H9 (cell line): ENCODE results near the gene AIPL1. TPM values are rescaled to one million over a fixed set of nuclear protein-coding genes. Genes with fewer than 3 reads are reported as not detected.
A peak's percentile ranks its signal among the peaks of the same experiment; 100 is the strongest.

Experiments used
- DNase-seq: peaks from one replicate; pipeline ENCODE4 v3.0.0-alpha.2; 2017
- H2AFZ ChIP-seq: one replicate; pipeline ENCODE4 v1.6.1; 2013; ENCODE audit warnings: mild to moderate bottlenecking, low read length, control low read depth, moderate library complexity
- H2AK5ac ChIP-seq: 2 replicates; pipeline ENCODE4 v1.6.1; 2013; ENCODE audit warnings: low read length, control low read depth, mixed read lengths; ENCODE audit not compliant: insufficient read length
- H2BK120ac ChIP-seq: one replicate; pipeline ENCODE4 v1.6.1; 2013; ENCODE audit warnings: low read depth, mild to moderate bottlenecking, low read length, control low read depth, inconsistent platforms; ENCODE audit not compliant: poor library complexity, severe bottlenecking
- H2BK12ac ChIP-seq: 2 replicates; pipeline ENCODE4 v1.6.1; 2013; ENCODE audit warnings: low read length, control low read depth, mixed read lengths, low read depth; ENCODE audit not compliant: insufficient read length
- H2BK15ac ChIP-seq: 2 replicates; pipeline ENCODE4 v1.6.1; 2013; ENCODE audit warnings: low read depth, low read length, control low read depth
- H2BK20ac ChIP-seq: one replicate; pipeline ENCODE4 v1.6.1; 2013; ENCODE audit warnings: low read depth, mild to moderate bottlenecking, low read length, control low read depth, inconsistent platforms; ENCODE audit not compliant: poor library complexity, severe bottlenecking
- H2BK5ac ChIP-seq: 2 replicates; pipeline ENCODE4 v1.6.1; 2013; ENCODE audit warnings: low read length, control low read depth, mixed read lengths; ENCODE audit not compliant: insufficient read length
- H3K14ac ChIP-seq: 2 replicates; pipeline ENCODE4 v1.6.1; 2013; ENCODE audit warnings: low read length, control low read depth; ENCODE audit not compliant: insufficient read depth
- H3K18ac ChIP-seq: 2 replicates; pipeline ENCODE4 v1.6.1; 2013; ENCODE audit warnings: low read depth, mild to moderate bottlenecking, mixed read lengths, low read length, control low read depth; ENCODE audit not compliant: insufficient read length
- H3K23ac ChIP-seq: 2 replicates; pipeline ENCODE4 v1.6.1; 2013; ENCODE audit warnings: low read length, control low read depth, mixed read lengths, low read depth; ENCODE audit not compliant: insufficient read length
- H3K23me2 ChIP-seq: 2 replicates; pipeline ENCODE4 v1.6.1; 2013; ENCODE audit warnings: low read depth, mild to moderate bottlenecking, mixed read lengths, low read length, control low read depth; ENCODE audit not compliant: insufficient read length, poor library complexity, severe bottlenecking
- H3K27ac ChIP-seq: 2 replicates; pipeline ENCODE4 v1.5.1; 2013; ENCODE audit warnings: low read length, control low read depth, mixed read lengths, low read depth; ENCODE audit not compliant: insufficient read length
- H3K27me3 ChIP-seq: 2 replicates; pipeline ENCODE4 v1.6.1; 2013; ENCODE audit warnings: low read length, control low read depth, inconsistent platforms; ENCODE audit not compliant: insufficient read depth
- H3K4ac ChIP-seq: 2 replicates; pipeline ENCODE4 v1.6.1; 2013; ENCODE audit warnings: low read depth, mild to moderate bottlenecking, control low read depth, inconsistent platforms, low read length, moderate library complexity
- H3K4me1 ChIP-seq: 2 replicates; pipeline ENCODE4 v1.6.1; 2013; ENCODE audit warnings: low read length, control low read depth, inconsistent platforms; ENCODE audit not compliant: insufficient read depth
- H3K4me2 ChIP-seq: 2 replicates; pipeline ENCODE4 v1.6.1; 2013; ENCODE audit warnings: low read length, control low read depth, mixed read lengths; ENCODE audit not compliant: insufficient read length, insufficient read depth
- H3K56ac ChIP-seq: 2 replicates; pipeline ENCODE4 v1.6.1; 2013; ENCODE audit warnings: low read depth, mild to moderate bottlenecking, mixed read lengths, low read length, control low read depth; ENCODE audit not compliant: insufficient read length
- H3K79me1 ChIP-seq: 2 replicates; pipeline ENCODE4 v1.6.1; 2013; ENCODE audit warnings: low read depth, mild to moderate bottlenecking, moderate library complexity, low read length, control low read depth, inconsistent platforms; ENCODE audit not compliant: insufficient read depth, poor library complexity, severe bottlenecking
- H3K79me2 ChIP-seq: 2 replicates; pipeline ENCODE4 v1.6.1; 2013; ENCODE audit warnings: low read length, control low read depth, inconsistent platforms; ENCODE audit not compliant: insufficient read depth
- H3K9ac ChIP-seq: 2 replicates; pipeline ENCODE4 v1.6.1; 2013; ENCODE audit warnings: low read length, control low read depth, mixed read lengths; ENCODE audit not compliant: insufficient read length; ENCODE audit errors: extremely low read depth
- H3K9me3 ChIP-seq: one replicate; pipeline ENCODE4 v1.6.1; 2013; ENCODE audit warnings: low read depth, low read length, inconsistent platforms; ENCODE audit not compliant: control insufficient read depth
- H3T11ph ChIP-seq: one replicate; pipeline ENCODE4 v1.6.1; 2013; ENCODE audit warnings: mild to moderate bottlenecking, low read length, control low read depth, inconsistent platforms
- H4K20me1 ChIP-seq: one replicate; pipeline ENCODE4 v1.6.1; 2013; ENCODE audit not compliant: control insufficient read depth, insufficient read length, insufficient read depth
- H4K5ac ChIP-seq: 2 replicates; pipeline ENCODE4 v1.6.1; 2013; ENCODE audit warnings: low read depth, mild to moderate bottlenecking, mixed read lengths, low read length, control low read depth; ENCODE audit not compliant: insufficient read length
- H4K8ac ChIP-seq: replicated peaks from 2 replicates; pipeline ENCODE4 v1.6.1; 2013; ENCODE audit warnings: low read length, control low read depth, mixed read lengths, low read depth; ENCODE audit not compliant: insufficient read length
- H4K91ac ChIP-seq: 2 replicates; pipeline ENCODE4 v1.6.1; 2013; ENCODE audit warnings: low read depth, mild to moderate bottlenecking, moderate library complexity, mixed read lengths, low read length, control low read depth; ENCODE audit not compliant: insufficient read length
- H3K27ac Mint-ChIP-seq, 3 experiments: 2 replicates in 2 of 3; 3 replicates in 1 of 3; pipeline ENCODE4 v1.8.0; 2020 to 2021; ENCODE audit warnings: mixed read lengths in 3 of 3, mild to moderate bottlenecking in 1 of 3, moderate library complexity in 1 of 3
- H3K27me3 Mint-ChIP-seq: 2 replicates; pipeline ENCODE4 v1.8.0; 2021; ENCODE audit warnings: low read depth, mild to moderate bottlenecking, moderate library complexity, mixed read lengths
- H3K36me3 Mint-ChIP-seq, 3 experiments: 2 replicates in 2 of 3; 3 replicates in 1 of 3; pipeline ENCODE4 v1.8.0; 2020 to 2021; ENCODE audit warnings: low read depth in 3 of 3, mixed read lengths in 3 of 3; ENCODE audit not compliant: insufficient read depth in 1 of 3
- H3K4me1 Mint-ChIP-seq, 2 experiments: 2 replicates each; pipeline ENCODE4 v1.8.0; 2020; ENCODE audit warnings: mixed read lengths in 2 of 2
- H3K4me3 Mint-ChIP-seq, 2 experiments: 2 replicates in 1 of 2; 3 replicates in 1 of 2; pipeline ENCODE4 v1.8.0; 2020 to 2021; ENCODE audit warnings: mild to moderate bottlenecking in 2 of 2, mixed read lengths in 2 of 2, moderate library complexity in 1 of 2
- H3K9me3 Mint-ChIP-seq, 2 experiments: 2 replicates in 1 of 2; 3 replicates in 1 of 2; pipeline ENCODE4 v1.8.0; 2020; ENCODE audit warnings: mild to moderate bottlenecking in 2 of 2, mixed read lengths in 2 of 2, moderate library complexity in 1 of 2
- WGBS: extraction: QIAGEN DNeasy Blood & Tissue Kit; methylation state at CpG from one replicate; pipeline ENCODE4 v1.1.7; 2013; ENCODE audit warnings: missing lambda C conversion rate, low lambda C conversion rate, mixed read lengths; ENCODE audit not compliant: insufficient read length; ENCODE audit errors: extremely low coverage; 5-methylcytosine and 5-hydroxymethylcytosine counted together
- total RNA-seq: library from RNA; stranded (reverse); gene quantifications from 2 replicates; pipeline ENCODE4 v1.2.1, GENCODE V29; 2021
- TF ChIP-seq, protein P1 (sequence below): fragments of 200-600 bp; sonication (generic); conservative IDR thresholded peaks from 3 replicates; pipeline ENCODE4 v1.8.0; 2021; ENCODE audit warnings: antibody characterized with exemption, mild to moderate bottlenecking

The AIPL1 gene
- total RNA-seq, 1 experiment from 2014 or later, result 0.57 TPM

DNA sequence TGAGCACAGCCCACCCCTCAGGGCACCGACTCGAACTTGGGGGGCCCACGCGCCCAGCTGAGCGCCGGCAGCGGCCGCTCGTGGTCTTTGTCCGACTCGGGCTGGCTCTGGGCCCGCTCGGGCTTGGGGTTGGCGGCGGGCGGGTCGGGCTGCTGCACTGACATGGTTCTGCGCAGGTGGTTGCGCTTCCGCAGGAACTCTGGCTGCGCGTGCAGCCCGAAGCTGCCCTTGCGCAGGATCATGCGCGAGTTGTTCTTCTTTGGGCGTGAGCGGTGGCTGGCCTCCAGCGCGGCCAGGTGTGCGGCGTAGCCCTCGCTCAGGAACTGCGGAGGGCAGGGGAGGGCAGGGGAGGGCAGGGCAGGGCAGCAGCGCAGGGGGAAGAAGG, 20.4 kb upstream of the AIPL1 start:
- no peak overlapping the region for H3K27ac ChIP-seq
- no peak overlapping the region for H2BK15ac ChIP-seq
- H4K20me1 ChIP-seq, result no peaks in the 10 kb centered on the region
- H3K4me2 ChIP-seq, result peak overlapping the region; percentile 61
- H2BK5ac ChIP-seq, result no peak overlapping the region
- H2AK5ac ChIP-seq, result no peak overlapping the region
- no peaks in the 10 kb centered on the region for H3K79me2 ChIP-seq
- H2BK20ac ChIP-seq, result no peak overlapping the region
- no peak overlapping the region for H4K8ac ChIP-seq
- no peak overlapping the region for H3K27ac Mint-ChIP-seq
- DNase-seq, result peak; percentile 81
- no peaks in the 10 kb centered on the region for H3K27me3 ChIP-seq
- peak overlapping the region; percentile 13 for H4K91ac ChIP-seq
- H3K14ac ChIP-seq, result peak overlapping the region; percentile 89
- no peak overlapping the region for H2BK120ac ChIP-seq
- H3T11ph ChIP-seq, result no peak overlapping the region
- no peak overlapping the region for H3K4ac ChIP-seq
- peak overlapping the region; percentile 68 for H3K18ac ChIP-seq
- H3K9me3 ChIP-seq, result no peaks in the 10 kb centered on the region
- H3K27me3 Mint-ChIP-seq, result peaks cover 3% of the 10 kb centered on the region
- TF ChIP-seq, protein P1, sequence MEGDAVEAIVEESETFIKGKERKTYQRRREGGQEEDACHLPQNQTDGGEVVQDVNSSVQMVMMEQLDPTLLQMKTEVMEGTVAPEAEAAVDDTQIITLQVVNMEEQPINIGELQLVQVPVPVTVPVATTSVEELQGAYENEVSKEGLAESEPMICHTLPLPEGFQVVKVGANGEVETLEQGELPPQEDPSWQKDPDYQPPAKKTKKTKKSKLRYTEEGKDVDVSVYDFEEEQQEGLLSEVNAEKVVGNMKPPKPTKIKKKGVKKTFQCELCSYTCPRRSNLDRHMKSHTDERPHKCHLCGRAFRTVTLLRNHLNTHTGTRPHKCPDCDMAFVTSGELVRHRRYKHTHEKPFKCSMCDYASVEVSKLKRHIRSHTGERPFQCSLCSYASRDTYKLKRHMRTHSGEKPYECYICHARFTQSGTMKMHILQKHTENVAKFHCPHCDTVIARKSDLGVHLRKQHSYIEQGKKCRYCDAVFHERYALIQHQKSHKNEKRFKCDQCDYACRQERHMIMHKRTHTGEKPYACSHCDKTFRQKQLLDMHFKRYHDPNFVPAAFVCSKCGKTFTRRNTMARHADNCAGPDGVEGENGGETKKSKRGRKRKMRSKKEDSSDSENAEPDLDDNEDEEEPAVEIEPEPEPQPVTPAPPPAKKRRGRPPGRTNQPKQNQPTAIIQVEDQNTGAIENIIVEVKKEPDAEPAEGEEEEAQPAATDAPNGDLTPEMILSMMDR, result no peak
- H3K56ac ChIP-seq, result no peak overlapping the region
- peaks cover 12% of the 10 kb centered on the region; the same call in 1 of the 2 replicates for H3K4me1 ChIP-seq
- no peak overlapping the region for H3K9ac ChIP-seq
- WGBS, result no CpG with 5 or more reads among the region's 35 CpGs
- no peak overlapping the region for H3K23ac ChIP-seq
- H3K4me1 Mint-ChIP-seq, result peaks cover 45 to 56% of the 10 kb centered on the region in 2 experiments
- H3K79me1 ChIP-seq, result no peaks in the 10 kb centered on the region
- H4K5ac ChIP-seq, result no peak overlapping the region
- H2AFZ ChIP-seq, result no peak overlapping the region
- peak overlapping the region; percentile 62 to 71 for H3K4me3 Mint-ChIP-seq
- H3K9me3 Mint-ChIP-seq, result no peaks in the 10 kb centered on the region; a peak in 1 of 5 replicates
- no peak overlapping the region for H2BK12ac ChIP-seq
- H3K36me3 Mint-ChIP-seq, result peaks cover 0 to 11% (median 1%) of the 10 kb centered on the region in 3 experiments; a peak in 4 of 7 replicates
- H3K23me2 ChIP-seq, result peaks cover 5% of the 10 kb centered on the region
